Measurements from ENCODE around the gene STX18.

GRCh38 chr4:4430492-4431195 lies 111.2 kb downstream of the STX18 start:
- TF ChIP-seq POLR2A (IDR thresholded peaks at IDR 0.05), result no peak
- peak in 1 of 4 experiments; percentile 25 for TF ChIP-seq CTCF (IDR thresholded peaks at IDR 0.05)
- TF ChIP-seq POLR2AphosphoS5 (IDR thresholded peaks at IDR 0.05), result no peak
- TF ChIP-seq EP300 (IDR thresholded peaks at IDR 0.05), result no peak
